ENCODE results near the gene GPER1. TPM values are rescaled to one million over a fixed set of nuclear protein-coding genes. Genes with fewer than 3 reads are reported as not detected.
"Not testable (repeated sequence)": the region's sequence is repeated elsewhere in the genome, so short reads cannot be mapped to it uniquely, and the experiment has no call there.

The GPER1 gene
- total RNA-seq, 1 donor from 2014 or later: 1.1 TPM

GRCh38 chr7:1103789-1104515 lies 16.0 kb downstream of the GPER1 start:
- no peak for DNase-seq

GRCh38 chr7:1104516-1105179 lies 16.7 kb downstream of the GPER1 start:
- no peak for DNase-seq

GRCh38 chr7:1105189-1105588 lies 17.3 kb downstream of the GPER1 start:
- no peak for DNase-seq

DNA sequence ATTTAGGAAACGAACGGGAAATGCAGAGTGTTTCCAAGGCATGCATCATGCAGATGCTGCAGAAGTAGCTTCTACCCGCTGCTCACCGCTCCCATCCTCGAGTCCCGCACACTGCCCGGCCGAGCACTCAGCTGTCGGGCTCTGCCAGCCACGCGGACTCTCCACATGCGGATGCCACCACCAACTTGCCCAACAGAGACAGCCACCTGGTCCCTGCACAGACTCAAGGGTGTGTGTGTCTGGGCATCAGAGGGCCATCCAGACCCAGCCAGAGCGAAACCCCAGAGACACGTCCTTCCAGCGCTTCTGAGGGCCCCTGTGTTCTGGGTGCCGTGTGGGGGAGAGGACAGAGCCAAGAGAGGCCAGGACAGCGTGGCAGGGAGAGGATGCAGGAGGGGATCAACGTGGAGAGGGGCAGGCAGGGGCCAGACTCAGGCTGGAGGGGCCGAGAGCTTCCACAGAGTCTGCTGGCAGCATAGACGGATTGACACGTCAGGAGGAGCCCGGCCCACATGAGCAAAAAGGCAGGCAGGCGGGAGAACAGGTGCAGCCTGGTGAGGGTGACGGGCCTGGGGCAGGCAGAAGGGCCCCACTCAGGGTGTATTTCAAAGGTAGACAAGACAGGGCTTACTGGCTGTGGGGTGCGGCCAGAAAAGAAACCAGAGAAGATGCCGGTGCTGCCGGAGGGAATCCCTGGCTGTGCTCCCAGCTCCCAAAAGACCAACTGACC lies 18.3 kb downstream of the GPER1 start:
- DNase-seq: no peak

DNA sequence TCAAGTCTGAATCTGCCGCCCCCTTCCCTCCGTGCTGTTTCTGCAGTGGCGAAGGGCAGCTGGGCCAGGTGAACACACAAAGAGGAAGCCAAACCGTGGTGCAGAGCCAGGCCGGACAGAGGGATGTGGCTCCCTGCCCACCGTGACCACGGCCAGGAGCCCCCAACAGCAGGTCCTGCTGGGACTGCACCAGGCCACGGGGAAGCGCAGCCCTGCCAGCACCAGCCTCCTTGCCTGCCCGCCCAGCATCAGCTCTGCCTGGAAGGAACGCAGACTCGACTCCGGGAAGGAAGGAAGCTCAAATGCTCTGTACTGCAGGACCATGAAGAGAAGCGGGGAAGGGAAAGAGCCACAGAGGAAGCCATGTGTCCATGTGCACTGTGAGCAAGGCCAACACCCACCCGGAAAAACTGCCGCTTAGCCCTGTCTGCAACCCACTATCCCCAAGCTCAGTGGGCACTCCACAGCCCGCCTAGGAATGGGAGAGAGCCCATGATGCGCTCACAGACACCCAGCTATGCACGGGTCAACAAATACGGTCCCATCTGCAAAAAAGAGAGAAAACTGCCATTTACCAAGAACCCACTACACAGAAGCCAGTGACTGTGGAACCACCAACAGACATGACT lies 19.0 kb downstream of the GPER1 start:
- DNase-seq: no peak

DNA sequence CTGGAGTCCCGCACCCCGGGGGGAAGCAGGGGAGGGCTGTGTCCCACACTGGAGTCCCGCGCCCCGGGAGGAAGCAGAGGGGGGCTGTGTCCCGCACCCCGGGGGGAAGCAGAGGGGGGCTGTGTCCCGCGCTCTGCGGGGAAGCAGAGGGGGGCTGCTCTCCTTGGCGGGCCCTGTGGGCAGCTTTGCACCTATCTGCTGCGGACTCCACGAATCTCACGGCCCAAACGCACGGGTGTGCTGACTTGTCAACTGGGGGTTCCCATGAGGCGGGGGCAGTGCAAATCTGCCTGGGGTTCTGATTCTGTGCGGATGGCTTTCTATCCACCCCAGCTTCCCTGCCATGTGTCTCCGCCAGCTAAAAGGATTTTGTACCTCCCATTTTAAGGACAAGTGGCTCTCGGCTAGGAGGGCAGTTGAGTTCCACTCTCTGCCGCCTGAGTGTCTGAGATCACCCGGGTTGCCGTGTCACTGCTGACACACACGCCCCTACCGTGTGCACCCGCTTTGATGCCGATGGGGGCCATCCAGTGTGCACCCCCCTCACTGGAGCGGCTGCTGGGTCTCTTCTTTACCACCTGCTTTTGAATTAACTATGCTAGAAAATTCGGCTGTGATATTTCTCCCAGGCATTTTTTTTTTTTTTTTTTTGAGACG lies 20.5 kb downstream of the GPER1 start:
- DNase-seq: no peak

GRCh38 chr7:1109581-1110310 lies 21.8 kb downstream of the GPER1 start:
- no peak for DNase-seq

- no peak for DNase-seq
These were observed 22.4 kb downstream of the GPER1 start for GRCh38 chr7:1110358-1110757.

DNA sequence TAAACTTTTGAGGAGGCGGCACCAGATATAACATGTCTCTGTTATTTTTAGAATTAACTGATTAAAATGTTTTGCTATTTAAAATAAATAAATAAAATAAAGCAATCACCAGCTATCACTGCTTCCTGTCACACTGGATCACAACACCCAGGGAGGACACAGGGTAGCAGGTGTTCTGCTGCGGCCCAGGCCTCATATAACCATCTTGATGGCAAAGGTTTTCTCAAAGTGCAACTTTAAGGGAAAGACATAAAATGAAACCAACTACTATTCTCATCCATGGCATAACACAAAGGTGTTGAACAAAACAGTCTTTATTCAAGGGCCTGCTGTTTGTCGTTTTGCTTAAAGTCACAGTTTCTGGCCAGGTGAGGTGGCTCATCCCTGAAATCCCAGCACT lies 23.2 kb downstream of the GPER1 start:
- no peak for DNase-seq

GRCh38 chr7:1112109-1112508 lies 24.2 kb downstream of the GPER1 start:
- DNase-seq: no peak

DNA sequence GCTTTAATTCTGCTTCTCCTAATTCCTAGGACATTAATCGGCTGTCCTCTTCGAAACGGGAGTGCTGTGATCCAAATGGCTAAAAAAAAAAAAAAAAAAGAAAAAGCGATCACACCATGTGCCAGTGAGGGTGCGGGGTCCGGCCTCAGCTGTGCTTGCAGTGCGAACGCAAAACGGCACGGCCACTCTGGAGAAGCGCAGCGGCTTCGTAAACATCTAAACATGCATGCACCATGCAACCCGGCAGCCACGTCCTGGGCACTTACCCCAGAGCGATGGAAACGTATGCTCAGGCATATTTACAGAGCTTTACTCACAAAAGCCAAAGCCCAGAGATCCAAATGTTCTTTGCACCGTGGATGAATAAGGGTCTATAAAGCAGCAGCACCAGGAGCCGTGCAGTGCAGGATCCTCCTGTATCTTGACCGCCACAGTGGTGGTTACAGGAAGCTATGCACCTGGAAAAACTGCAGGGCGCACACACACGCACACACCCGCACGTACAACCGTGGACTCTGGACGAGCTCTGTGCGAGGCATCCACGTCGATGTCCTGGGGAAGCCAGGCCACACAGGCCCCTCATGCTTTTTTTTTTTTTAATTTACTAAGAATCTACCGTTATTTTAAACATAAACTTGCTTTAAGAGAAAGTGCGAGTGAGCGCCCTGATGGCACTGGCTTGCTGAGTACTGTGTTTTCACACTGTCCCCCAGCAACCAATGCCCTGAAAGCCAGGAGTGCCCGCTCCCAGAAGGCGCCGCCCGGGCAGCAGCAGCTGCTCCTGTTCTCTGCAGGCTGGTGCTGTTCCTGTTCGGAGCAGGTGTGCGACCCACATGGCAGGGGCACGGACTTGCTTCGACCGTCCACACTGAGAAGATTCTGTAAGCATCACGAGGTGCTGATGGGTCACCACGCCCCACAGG lies 25.0 kb downstream of the GPER1 start:
- DNase-seq: no peak

DNA sequence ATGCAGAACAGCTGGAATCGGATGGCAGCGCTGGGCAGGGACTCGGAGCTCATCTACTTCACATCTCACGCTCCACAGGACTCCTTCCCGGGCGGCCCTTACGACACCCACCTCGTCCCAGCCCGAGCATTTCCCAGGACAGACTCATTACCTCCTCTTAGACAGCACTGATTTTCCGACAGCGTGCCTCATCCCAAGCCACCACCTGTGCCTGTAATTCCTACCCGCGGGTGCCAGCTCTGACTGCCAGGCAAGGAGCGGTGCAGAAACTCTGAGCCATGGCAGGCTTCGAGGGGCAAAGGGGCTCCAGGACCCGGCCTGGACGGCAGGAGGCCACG lies 25.6 kb downstream of the GPER1 start:
- no peak for DNase-seq

DNA sequence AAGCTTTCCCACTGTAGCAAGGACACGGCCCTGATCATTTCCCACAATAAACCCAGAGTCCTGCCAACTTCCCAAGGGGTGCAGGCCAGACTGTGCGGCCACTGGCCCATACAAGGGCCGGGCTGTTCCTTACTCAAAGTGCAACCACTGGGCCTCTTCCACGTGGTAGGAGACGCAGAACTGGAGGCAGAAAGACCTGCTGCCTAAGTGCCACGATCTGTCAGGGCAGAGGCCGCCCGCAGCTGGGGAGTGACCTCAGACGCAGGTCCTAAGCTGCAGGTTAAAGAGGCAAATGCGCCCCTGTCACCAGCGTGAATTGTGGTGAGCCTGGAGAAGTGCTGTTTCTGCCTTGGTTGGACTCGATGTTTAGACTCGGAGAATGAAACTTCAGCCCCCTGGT lies 26.2 kb downstream of the GPER1 start:
- no peak for DNase-seq

GRCh38 chr7:1114505-1114904 lies 26.6 kb downstream of the GPER1 start:
- no peak for DNase-seq

GRCh38 chr7:1115171-1116045 lies 27.5 kb downstream of the GPER1 start:
- not testable (repeated sequence) for DNase-seq

DNA sequence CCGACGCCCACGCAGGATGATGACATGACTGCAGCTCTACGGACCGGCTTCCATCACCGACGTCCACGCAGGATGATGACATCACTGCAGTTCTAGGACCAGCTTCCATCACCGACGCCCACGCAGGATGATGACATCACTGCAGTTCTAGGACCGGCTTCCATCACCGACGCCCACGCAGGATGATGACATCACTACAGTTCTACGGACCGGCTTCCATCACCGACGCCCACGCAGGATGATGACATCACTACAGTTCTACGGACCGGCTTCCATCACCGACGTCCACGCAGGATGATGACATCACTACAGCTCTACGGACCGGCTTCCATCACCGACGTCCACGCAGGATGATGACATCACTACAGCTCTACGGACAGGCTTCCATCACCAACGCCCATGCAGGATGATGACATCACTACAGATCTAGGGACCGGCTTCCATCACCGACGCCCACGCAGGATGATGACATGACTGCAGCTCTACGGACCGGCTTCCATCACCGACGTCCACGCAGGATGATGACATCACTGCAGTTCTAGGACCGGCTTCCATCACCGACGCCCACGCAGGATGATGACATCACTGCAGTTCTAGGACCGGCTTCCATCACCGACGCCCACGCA lies 28.6 kb downstream of the GPER1 start:
- DNase-seq: not testable (repeated sequence)

DNA sequence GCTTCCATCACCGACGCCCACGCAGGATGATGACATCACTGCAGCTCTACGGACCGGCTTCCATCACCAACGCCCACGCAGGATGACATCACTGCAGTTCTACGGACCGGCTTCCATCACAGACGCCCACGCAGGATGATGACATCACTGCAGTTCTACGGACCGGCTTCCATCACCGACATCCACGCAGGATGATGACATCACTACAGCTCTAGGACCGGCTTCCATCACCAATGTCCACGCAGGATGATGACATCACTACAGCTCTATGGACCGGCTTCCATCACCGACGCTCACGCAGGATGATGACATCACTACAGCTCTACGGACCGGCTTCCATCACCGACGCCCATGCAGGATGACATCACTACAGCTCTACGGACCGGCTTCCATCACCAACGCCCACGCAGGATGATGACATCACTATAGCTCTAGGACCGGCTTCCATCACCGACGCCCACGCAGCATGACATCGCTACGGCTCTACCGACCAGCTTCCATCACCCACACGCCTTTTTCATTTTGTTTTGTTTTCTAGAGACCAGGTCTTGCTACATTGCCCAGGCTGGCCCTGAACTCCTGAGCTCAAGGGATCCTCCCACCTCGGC lies 29.5 kb downstream of the GPER1 start:
- no peak for DNase-seq

GRCh38 chr7:1119201-1119600 lies 31.3 kb downstream of the GPER1 start:
- no peak for DNase-seq

GRCh38 chr7:1120791-1121190 lies 32.9 kb downstream of the GPER1 start:
- DNase-seq: no peak

Data from occipital lobe (tissue), 2 donors.